ENCODE results near the gene TPD52L2.

DNA sequence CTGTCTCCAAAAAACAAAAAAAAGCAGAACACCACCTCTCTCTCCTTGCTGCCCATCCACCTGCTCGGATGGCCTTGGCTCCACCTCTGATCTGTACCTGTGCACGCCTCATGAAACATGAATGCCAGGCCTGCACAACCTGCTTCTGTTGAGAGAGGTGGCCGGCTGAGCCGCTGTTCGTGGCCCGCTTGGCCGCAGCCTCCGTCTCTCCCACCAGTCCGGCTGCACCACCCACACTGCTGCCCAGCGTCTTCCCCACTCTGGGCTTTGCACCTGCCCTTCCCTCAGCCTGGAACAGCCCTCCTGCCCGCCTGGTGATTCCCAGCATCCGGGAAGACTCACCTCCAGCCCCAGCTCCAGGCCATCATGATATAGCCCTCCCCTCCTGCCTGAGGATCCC, 21.8 kb upstream of the TPD52L2 start:
- TF ChIP-seq POLR2A (IDR thresholded peaks at IDR 0.05), result no peak
- TF ChIP-seq, protein P1, sequence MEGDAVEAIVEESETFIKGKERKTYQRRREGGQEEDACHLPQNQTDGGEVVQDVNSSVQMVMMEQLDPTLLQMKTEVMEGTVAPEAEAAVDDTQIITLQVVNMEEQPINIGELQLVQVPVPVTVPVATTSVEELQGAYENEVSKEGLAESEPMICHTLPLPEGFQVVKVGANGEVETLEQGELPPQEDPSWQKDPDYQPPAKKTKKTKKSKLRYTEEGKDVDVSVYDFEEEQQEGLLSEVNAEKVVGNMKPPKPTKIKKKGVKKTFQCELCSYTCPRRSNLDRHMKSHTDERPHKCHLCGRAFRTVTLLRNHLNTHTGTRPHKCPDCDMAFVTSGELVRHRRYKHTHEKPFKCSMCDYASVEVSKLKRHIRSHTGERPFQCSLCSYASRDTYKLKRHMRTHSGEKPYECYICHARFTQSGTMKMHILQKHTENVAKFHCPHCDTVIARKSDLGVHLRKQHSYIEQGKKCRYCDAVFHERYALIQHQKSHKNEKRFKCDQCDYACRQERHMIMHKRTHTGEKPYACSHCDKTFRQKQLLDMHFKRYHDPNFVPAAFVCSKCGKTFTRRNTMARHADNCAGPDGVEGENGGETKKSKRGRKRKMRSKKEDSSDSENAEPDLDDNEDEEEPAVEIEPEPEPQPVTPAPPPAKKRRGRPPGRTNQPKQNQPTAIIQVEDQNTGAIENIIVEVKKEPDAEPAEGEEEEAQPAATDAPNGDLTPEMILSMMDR (IDR thresholded peaks at IDR 0.05 in 4 of 5, conservative IDR thresholded peaks at IDR 0.05 in 1 of 5), result no peak

All from gastrocnemius medialis (tissue), 4 donors.